Measurements from ENCODE around the gene BEX1.
"Not testable (repeated sequence)": the region's sequence is repeated elsewhere in the genome, so short reads cannot be mapped to it uniquely, and the experiment has no call there.

BEX1 gene

DNA sequence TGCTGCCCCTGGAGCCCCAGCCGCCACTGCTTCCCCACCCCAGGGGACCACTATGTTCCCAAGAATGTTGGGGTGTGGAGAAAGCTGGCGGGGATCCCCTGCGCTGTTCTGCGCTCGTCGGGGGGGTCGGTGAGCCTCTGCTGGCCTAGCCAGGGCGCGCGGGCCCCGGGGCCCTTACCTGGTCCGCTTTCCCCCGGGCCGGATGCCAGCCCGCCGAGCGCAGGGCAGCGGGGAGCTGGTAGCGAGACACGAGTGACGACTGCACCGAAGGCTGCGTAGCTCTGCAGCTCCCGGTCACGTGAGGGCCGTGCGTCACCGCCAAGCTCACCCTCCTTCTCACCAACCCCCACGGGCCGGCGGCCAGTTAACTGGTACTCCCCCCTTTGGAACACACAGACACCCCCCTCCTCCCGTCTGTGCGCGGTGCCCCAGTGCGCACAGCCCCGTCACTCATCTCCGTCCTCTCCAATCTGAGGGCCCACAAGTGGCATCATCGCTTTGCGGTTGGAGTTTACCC is at the start of gene BEX1:
BEX1 (minus strand) TSS at position 254 of the 517 bp plus-strand sequence. CDS start 897 bp downstream, outside the sequence.
- no peak for DNase-seq (ENCODE audit: low spot score)

DNA sequence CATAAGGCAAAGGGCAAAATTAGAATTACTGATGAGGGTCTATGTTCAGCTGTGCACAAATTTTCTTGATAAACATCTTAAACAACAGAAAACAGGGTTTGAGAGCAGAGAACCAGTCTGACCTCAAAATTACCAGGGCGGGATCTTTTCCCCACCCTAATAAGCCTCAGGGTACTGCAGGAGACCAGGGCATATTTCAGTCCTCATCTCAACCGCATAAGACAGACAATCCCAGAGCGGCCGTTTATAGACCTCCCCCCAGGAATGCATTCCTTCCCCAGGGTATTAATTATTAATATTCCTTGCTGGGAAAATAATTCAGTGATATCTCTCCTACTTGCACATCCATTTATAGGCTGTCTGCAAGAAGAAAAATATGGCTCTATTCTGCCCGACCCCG is 45.5 kb upstream of the BEX1 start:
- DNase-seq (ENCODE audit: low spot score) = not testable (repeated sequence)

DNA sequence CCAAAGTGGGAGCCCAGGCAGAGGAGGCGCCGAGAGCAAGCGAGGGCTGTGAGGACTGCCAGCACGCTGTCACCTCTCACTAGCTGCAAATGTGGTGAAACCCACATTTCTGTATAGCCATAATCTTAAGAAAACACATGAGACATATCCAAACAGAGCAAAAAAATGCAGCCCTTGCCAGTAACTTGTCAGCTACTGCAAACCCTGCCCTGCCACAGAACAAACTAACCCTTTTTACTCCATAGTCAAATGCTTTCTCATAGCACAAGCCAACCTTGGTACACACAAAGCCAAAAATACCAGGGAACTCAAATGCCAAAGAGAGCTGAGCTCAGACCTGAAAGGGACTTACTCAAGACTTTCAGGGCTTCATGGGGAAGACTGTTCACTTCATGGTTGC is 43.9 kb upstream of the BEX1 start:
- DNase-seq (ENCODE audit: low spot score) = no peak

DNA sequence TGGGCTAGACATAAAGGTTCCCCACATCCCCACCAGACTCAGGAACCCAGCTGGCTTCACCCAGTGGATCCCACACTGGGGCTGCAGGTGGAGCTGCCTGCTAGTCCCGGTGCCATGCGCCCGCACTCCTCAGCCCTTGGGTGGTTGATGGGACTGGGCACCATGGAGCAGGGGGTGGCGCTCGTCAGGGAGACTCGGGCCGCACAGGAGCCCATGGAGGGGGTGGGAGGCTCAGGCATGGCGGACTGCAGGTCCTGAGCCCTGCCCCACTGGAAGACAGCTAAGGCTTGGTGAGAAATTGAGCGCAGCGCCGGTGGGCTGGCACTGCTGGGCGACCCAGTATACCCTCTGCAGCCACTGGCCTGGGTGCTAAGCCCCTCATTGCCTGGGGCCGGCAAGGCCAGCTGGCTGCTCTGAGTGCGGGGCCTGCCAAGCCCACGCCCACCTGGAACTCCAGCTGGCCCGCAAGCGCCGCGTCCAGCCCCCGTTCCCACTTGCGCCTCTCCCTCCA is 43.3 kb upstream of the BEX1 start:
- not testable (repeated sequence) for DNase-seq (ENCODE audit: low spot score)

DNA sequence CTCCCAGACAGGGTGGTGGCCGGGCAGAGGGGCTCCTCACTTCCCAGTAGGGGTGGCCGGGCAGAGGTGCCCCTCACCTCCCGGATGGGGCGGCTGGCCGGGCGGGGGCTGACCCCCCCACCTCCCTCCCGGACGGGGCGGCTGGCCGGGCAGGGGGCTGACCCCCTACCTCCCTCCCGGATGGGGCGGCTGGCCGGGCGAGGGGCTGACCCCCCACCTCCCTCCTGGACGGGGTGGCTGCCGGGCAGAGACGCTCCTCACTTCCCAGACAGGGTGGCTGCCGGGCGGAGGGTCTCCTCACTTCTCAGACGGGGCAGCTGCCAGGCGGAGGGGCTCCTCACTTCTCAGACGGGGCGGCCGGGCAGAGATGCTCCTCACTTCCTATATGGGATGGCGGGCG is 40.4 kb upstream of the BEX1 start:
- DNase-seq (ENCODE audit: low spot score) = not testable (repeated sequence)

DNA sequence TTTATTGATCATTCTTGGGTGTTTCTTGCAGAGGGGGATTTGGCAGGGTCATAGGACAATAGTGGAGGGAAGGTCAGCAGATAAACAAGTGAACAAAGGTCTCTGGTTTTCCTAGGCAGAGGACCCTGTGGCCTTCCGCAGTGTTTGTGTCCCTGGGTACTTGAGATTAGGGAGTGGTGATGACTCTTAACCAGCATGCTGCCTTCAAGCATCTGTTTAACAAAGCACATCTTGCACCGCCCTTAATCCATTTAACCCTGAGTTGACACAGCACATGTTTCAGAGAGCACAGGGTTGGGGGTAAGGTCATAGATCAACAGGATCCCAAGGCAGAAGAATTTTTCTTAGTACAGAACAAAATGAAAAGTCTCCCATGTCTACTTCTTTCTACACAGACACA is 39.9 kb upstream of the BEX1 start:
- DNase-seq (ENCODE audit: low spot score) = not testable (repeated sequence)

DNA sequence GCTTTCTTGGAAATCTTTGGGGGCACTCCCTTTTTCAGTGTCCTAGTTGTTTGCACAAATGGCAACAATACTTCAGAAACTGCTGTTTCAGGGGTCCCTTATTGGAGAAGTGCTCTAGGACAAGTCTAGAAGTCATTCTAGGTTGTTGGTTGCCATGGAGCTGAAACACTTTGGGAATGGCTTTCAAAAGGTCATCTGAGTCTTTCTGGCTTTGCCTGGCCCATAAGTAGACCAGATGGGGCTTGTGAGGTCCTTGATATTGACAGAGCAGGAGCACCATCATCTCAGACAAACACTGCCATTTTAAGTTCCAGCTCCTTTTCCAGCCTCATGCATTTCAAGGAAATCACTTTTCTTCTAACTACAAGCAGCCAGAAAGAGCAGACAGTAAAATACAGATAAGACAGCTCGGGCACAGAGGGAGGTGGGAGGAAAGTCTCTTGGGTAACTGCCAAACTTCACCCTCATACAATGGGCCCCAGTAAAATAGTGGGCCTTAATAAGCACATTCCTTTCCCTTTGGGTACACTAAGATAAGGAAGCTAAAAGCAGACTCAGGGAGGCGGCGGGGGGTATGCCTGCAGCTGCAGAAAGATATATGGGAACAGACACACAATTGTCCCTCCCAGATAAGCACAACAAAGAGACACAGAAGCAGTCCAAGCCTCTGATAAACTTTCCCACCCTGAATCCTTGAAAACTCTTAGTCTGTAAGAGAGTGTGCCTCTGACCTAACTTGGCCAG is 37.5 kb upstream of the BEX1 start:
- no peak for DNase-seq (ENCODE audit: low spot score)

DNA sequence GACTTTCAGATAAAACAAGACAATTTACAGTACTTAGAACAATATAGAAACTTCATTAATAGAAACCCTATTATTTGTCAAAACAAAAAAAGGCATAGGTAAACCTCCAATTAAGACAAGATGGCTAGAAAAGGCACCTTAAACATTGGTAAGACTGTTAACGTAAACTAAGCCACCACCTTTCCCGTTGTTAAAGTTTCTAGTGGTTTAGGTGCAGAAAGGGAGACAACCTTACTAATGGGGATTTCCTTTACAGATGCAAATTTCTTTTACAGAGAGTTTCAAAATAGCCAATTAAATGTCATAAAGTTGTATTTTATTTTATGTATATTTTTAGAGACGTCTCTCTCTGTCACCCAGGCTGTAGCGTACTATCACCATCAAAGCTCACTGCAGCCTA is 36.5 kb upstream of the BEX1 start:
- no peak for DNase-seq (ENCODE audit: low spot score)

DNA sequence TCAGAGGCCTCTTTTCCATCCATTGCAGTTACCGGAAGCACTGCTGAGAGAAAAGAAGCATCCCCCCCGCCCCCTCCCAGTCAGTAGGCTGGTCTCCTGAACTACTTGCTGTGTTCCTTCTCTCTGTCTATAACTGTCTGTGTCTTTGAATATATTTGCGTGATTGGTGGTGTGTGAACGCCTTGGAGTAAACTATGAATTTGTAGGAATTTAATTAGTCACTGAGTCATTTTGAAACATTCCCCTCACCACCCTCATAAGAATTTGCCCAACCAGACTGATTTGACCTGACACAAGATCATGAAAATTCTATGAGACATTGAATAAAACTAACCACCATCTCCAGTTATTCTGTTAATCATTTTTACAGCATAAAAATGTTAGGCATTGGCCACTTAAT is 35.7 kb upstream of the BEX1 start:
- no peak for DNase-seq (ENCODE audit: low spot score)

DNA sequence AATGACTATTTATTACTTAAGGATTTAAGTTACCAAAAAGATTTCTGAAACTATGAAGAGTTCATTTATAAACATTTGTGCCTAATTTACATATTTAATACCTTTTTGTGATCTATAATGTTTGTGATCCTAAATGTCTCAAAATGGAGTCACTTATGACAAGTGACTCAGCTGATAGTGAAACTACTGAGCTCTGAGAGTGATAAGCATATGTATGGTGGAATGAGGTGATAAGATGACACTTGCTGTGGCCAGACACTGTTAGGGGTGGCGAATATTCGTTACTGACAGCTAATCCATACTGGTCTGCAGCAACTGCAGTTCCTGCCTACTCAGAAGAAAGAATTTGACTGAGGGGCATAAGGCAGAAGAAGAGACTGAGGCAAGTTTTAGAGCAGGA is 34.5 kb upstream of the BEX1 start:
- no peak for DNase-seq (ENCODE audit: low spot score)

DNA sequence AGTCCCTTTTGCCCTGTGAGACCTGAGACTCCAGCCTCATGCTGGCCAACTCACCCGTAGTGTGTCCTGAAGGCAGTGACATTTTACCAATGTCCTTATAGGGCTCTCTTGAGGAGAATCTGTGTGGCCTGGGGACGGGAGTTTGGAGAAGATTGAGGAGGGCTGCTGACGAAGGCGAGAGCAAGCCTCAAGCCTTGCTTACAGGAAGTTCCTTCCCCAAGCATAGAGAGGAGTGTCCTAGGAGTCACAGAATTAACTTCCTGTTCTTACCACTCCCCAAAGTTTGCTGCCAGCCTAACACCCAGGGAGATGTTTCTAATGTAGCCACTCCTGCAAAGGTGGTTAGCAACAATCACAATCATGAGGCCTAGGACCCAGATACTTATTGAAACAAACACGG is 29.0 kb upstream of the BEX1 start, which contains the start of gene NXF3:
NXF3 (minus strand) TSS at position 202 of the 400 bp plus-strand sequence; CDS start at position 82, 120 bp downstream.
- DNase-seq (ENCODE audit: low spot score) = no peak

DNA sequence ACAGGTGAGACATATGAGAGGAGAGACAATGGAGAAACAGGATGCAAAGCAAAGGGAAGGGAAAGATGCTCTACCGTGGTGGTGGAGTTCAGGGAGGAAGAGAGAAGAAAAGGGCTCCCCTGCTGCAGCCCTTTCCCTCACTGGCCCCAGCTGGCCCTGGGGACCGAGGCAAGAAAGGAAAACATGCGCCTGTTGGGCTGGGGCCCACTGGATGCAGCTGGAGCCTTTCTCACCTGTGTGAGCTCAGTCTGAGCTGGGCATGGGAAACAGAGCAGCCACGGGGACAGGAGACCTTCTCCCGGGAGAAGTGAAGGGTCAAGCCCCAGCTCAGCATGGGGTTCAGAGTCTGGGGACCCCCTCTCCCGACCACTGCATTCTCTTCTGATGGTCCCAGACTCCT is 17.1 kb upstream of the BEX1 start:
- DNase-seq (ENCODE audit: low spot score) = no peak

DNA sequence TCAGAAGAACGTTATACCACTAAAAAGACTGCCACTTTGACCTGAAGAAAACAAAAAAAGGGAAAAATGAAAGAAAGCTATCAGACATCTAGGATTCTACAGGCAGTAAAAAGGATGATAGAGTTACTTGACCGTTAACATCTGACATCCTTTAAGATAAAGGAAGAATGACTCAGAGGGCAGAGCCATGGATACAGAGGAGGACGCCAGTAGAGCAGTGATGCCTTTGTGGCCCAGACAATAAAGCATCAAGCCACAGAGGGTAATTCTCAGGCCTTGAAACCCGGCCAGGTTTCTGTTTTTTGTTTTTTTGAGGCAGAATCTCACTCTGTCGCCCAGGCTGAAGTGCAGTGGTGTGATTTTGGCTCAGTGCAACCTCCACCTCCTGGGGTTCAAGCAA is 9.5 kb upstream of the BEX1 start:
- DNase-seq (ENCODE audit: low spot score) = no peak

DNA sequence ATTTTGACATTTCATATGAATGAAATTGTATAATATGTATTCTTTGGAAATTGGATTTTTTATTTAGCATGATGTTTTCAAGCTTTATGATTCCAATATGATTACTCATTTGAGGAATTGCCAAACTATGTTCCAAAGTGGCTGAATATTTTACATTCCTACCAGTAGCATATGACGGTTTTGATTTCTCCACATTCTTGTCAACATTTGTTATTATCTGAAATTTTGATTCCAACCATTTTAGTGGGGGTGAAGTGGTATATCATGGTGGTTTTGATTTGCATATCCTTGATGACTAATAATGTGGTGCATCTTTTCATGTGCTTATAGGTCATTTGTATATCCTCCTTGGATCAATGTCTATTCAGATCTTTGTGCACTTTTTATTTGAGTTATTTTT is 2.6 kb upstream of the BEX1 start:
- DNase-seq (ENCODE audit: low spot score) = no peak

DNA sequence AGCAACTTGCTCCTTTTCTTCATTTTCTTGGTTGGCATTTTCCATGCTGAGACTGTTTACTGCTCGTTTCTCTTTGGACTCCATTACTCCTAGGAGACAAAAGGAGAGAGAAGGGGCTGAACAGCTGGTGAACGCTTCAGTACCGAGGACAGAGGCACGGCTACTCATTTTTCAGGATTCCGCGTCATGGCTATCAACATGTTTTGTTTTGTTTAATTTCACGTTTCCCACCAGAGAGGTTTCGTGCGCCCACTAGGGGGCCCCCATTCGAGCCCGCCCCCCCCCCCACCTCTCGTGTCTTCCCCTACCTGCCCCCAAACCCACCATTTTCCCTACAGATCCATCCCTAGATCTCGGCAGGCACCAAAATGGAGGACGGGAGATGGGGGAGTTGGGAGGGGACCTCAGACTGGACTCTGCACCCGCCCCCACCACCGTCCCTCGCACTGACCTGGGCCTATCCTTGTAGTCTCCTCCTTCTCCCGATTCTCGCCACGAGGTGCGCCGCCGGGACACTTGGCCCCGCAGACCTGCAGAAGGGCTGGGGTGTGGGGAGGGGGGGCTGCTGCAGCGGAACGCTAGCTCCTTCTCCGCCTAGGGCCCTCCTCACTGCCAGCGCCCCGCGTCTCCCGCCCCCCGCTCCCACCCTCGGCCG is 653 bp downstream of the BEX1 start:
- DNase-seq (ENCODE audit: low spot score) = no peak

DNA sequence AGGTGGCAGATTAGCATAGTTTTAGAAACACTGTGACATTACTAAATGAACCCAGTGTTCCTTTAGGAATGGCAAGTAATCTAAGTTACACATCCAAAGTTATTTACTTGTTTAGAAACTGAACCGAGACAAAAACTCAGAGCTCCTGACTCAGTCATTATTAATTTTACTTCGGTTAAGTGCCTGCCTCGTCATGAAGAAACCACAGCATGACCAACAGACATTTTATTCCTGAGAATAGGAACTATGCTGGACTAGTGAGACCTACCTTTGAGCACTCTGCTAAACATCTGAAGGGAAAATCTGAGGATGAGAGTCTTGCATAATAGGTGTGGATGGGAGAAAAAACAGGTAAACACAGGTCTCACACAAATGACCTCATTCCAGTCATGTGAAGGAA is 2.5 kb downstream of the BEX1 start:
- no peak for DNase-seq (ENCODE audit: low spot score)

DNA sequence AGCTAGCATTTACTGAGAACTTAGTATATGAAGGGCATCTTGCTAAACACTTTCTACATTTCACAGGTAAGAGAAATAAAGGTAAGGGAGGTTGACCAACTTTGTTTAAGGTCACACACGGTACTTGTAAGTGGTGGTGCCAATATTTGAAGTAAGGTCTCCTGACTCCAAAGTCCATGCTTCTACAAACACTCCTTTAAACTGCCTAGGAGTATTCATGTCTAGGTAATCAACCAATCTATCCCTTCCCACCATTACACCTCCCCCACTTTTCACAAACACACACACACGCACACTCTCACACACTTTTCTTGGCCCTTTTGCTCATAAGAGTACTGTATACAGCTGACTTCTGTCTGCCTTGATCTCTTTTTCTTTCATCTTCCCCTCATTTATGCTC is 7.1 kb downstream of the BEX1 start:
- no peak for DNase-seq (ENCODE audit: low spot score)

DNA sequence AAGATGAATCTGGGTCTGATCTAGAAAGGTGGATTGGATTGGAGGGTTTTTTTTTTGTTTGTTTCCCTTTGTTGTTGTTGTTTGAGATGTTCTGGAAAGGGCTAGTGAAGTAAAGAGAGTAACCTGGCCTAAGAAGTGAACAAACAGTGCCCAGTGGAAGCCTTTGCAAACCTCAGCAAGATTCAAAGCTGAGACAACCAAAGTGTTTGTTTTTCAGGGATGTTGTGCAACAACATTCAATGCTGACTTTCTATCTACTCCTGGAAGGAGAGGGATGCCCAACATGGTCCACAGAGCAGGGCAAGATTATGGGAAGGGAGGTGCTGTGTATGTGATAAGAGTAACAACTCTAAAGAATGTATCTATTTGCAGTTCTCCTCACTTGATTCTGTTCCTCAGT is 11.3 kb downstream of the BEX1 start:
- DNase-seq (ENCODE audit: low spot score) = no peak

DNA sequence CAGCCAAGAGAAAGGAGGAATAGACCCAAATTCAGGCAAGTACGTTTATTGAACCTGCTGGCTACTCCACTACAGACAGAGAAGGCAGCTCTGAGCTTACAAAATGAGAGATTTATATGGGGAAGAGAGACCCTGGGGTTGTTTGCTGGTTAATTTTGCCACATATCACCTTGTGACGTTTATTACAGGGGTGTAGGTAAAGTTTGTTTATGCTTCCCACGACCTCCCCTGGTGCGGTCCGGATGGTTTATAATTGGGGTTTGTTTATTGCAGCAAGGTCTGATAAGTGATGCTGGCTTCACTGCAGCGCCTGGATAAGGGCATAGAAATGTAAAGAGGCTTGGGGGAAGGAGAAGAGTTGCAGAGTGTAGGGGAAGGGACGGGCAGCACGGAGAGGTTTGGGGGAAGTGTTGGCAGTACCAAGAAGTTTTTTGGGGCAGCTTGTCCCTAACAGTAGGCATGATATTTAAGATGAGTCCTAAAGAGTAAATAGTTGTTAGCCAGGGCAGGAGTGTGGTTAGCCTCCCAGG is 12.6 kb downstream of the BEX1 start:
- no peak for DNase-seq (ENCODE audit: low spot score)

DNA sequence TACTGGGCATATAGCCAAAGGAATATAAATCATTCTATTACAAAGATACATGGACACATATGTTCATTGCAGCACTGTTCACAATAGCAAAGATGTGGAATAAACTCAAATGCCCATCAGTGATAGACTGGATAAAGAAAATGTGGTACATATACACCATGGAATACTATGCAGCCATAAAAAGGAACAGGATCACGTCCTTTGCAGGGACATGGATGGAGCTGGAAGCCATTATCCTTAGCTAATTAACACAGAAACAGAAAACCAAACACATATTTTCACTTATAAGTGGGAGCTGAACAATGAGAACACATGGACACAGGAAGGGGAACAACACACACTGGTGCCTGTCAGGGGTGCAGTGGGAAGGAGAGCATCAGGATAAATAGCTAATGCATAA is 30.6 kb downstream of the BEX1 start:
- not testable (repeated sequence) for DNase-seq (ENCODE audit: low spot score)

DNA sequence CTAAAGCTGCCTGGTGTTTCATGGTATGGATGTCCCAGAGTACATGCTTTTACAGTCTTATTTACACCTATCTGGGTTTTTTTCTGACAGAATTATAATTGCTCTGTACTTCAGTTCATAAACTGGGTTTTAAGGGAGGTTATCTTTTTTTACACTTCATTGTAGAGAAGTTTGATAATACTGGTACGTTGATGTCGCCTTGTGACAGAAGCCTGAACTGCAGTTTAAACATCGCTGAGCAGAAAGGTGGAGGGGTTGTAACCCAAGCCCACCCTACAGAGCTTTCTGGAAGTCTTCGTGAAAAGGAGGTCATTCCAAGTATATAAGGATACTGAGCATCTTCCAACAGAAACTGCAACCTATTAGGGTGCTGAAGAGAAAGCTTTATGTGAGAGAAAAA is 46.4 kb downstream of the BEX1 start:
- no peak for DNase-seq (ENCODE audit: low spot score)

DNA sequence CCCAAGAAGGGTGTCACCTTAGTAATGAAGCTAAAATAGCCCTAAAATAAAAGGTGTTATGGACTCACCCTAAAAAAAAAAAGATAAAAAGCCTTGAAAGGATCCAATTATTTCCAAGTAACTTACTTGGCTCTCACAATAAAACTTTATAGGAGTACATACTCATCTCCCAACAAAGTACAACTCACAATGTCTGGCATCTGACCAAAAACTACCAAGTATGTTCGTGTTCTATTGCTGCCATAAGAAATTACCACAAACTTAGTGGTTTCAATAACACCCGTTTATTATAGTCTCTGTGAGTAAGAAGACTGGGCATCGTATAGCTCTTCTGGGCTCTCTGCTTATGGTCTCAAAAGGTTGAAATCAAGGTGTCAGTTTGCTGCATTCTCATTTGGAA is 51.0 kb downstream of the BEX1 start:
- DNase-seq (ENCODE audit: low spot score) = no peak
